Activated CD8-positive, alpha-beta memory T cell treated with anti-CD3 and anti-CD28 coated beads, Interleukin-2, amount 50 U/mL, for 48 hours (primary cell): Measurements from ENCODE around the gene EIF6.
"Not testable (repeated sequence)": the region's sequence is repeated elsewhere in the genome, so short reads cannot be mapped to it uniquely, and the experiment has no call there.

Source experiments
- DNase-seq: peaks from one replicate; pipeline ENCODE4 v3.0.0-alpha.2; 2020

EIF6 gene

DNA sequence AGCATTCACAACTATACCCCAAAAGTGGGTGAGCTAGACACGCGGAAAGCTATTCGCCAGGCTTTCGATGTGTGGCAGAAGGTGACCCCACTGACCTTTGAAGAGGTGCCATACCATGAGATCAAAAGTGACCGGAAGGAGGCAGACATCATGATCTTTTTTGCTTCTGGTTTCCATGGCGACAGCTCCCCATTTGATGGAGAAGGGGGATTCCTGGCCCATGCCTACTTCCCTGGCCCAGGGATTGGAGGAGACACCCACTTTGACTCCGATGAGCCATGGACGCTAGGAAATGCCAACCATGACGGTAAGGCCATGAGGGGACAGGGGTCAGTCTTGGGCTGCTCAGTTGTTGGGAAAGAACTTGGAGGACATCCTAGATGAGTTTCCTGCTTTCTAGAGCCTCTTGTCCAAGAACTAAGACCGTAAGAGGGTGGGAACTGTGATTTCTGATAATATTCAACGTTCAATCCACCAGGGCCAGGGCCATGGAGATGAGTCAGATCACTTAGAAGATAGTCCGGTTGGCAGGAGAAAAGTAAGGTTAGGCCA, 30.0 kb downstream of the EIF6 start:
- no peak for DNase-seq

DNA sequence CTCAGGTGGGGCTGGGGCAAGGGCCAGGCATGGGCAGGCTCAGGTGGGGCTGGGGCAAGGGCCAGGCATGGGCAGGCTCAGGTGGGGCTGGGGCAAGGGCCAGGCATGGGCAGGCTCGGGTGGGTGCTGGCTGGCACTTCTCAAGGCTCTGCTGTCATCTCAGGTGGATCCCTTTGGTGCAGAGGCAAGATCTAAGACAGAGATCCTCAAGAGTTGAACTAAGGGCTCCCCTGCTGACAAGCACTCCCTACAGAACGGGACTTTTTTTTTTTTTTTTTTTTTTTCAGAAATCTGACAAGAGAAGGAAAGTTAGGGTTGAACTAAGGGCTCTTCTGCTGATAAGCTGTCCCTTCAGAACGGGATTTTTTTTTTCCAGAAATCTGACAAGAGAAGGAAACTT, 31.6 kb downstream of the EIF6 start:
- no peak for DNase-seq

DNA sequence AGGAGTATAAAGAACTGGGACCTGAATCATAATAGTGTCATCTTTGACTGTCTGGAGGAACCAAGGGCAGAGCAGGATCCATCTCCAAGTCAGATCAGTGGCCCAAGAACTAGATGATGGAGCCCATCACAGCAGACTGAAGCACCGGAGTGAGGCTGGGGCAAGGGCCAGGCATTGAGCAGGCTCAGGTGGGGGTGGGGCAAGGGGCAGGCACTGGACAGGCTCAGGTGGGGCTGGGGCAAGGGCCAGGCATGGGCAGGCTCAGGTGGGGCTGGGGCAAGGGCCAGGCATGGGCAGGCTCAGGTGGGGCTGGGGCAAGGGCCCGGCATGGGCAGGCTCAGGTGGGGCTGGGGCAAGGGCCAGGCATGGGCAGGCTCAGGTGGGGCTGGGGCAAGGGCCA, 32.0 kb downstream of the EIF6 start:
- DNase-seq, result not testable (repeated sequence)

DNA sequence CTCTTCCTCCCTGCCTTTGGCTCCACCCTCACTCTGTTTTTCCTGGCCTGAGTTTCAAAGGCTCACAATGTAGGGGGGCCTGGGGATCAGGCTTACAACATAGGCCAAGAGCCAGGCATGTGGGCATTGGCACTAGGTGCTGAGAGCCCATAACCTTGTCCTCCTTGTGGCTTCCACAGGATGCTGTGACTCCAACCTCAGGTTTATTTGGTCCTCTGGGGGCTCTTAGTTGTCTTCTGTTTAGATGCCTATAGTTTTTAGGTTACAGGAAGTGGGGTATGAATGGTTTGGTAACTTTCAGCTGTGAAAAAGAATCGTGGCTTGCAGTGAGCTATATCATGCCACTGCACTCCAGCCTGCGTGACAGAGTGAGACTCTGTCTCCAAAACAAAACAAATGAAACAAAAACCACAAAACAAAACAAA, 32.5 kb downstream of the EIF6 start:
- no peak for DNase-seq

DNA sequence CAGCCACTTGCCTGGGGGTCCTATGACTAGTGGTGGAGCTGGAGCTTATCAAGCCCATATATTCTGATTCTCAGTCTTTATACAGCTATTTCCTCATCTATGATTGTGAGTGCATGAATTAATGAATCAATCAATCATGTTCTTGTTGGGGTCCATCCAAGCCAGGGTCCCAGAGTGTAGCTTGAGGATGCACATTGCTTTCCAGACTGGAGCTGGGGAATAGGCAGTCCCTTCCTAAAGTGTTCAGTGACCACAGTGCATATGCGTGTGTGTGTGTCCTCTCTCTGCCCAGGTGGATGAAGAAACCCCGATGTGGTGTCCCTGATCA, 33.0 kb downstream of the EIF6 start:
- no peak for DNase-seq

DNA sequence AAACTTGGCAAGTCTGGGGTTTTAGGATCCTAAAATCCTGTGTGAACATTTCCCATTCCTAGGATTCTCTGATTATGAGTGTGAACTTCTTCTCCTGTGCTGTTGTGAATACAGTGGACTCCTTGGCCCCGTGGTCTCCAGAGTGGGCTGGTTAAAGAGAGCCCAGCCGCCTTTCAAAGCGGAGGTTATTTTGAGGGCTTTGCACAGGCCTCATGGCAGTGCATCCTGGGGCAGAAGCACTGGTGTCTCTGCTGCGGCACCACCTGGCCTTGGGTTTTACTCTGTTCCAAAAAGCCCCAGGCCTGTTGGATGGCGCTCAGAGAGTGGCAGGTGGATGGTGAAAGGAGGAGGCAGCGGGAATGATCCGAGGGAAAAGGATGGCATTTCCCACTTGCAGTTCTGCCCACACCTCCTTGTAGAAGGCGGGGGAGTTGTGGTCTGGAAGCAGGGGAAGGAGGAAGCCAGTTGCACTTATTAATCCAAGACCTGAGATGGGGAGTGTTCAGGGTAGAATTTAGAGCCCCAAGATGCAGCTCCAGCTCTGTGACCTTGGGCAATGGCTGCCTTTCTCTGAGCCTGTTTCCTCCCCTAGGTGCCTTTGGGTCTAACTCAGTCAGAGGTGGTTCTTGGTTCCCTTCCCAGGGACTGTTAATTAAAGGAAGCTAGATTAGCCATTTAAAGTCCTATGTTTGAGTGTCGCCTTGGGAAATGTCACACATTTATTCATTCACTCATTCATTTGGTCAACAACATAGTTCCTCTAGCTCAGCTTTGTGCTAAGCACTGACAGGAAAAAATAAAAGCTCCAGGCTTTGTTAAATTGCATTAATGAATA, 35.7 kb downstream of the EIF6 start:
- no peak for DNase-seq

DNA sequence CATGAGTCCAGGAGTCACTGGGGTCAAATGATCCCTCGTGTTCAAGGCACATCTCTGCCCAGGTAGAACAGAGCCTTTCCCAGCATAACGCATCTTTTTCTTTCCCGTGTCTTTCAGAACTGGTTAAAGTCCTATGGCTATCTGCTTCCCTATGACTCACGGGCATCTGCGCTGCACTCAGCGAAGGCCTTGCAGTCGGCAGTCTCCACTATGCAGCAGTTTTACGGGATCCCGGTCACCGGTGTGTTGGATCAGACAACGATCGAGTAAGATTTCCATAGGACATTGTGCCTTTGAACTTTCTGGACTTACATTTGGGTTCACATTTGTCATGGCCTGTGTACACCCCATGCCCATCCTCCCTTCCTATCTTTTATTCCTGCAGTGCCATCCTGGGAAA, 37.8 kb downstream of the EIF6 start:
- no peak for DNase-seq

DNA sequence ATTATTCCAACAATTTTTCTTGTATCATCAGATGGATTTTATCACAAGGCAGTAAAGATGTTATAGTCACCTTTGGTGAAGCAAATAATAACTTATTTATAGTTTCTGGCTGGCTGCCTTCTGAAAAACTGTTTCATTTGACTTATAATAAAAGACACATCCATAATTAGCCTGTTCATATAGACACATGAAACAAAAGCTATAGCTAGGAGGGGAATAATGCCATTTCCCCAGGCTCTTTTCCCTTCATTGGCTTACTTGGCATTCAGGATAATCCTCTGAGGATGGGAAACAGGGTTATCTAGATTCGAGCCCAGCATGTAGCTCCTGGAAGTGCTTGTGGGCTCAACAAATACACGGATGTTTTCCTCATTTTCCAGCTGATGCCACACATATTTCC, 40.6 kb downstream of the EIF6 start:
- DNase-seq, result no peak

DNA sequence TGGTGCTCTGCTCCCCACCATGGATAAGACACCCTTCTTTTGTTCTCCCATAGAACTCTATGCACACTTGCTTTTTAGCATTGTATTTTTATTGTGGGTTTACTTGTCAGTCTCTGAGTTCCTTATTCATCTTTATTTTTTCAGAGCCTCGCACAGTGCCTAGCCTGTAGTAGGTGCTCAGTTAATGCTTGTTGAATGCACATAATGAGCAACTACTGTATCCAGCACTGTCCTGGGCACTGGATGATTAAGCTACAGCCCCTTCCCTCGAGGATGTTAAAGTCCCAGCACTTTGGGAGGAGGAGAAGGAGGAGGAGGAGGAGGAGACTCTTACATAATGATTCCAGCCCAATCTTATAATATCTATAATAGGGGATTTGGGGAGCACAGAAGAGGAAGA, 41.3 kb downstream of the EIF6 start:
- no peak for DNase-seq

DNA sequence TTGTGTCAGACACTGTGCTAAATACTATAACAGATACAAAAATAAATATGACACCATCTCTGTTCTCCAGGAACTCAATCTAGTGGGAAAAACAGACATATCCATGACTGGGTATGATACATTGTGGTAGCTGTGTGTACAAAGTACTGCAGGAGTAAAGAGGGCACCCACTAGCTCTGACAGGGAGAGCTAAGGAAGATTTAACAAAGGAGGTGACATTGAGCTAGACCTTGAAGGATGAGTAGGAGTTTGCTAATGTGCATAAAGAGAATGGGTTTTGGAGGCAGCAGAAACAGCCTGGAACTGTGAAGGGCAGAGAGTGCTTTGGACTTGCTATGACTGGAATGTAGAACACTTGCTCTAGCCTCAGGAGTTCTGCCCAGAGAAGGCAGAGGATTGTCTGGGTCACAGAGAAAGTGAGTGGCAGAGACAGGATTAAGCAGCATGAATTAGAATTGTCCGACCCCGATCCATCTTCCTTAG, 43.7 kb downstream of the EIF6 start:
- DNase-seq, result no peak

DNA sequence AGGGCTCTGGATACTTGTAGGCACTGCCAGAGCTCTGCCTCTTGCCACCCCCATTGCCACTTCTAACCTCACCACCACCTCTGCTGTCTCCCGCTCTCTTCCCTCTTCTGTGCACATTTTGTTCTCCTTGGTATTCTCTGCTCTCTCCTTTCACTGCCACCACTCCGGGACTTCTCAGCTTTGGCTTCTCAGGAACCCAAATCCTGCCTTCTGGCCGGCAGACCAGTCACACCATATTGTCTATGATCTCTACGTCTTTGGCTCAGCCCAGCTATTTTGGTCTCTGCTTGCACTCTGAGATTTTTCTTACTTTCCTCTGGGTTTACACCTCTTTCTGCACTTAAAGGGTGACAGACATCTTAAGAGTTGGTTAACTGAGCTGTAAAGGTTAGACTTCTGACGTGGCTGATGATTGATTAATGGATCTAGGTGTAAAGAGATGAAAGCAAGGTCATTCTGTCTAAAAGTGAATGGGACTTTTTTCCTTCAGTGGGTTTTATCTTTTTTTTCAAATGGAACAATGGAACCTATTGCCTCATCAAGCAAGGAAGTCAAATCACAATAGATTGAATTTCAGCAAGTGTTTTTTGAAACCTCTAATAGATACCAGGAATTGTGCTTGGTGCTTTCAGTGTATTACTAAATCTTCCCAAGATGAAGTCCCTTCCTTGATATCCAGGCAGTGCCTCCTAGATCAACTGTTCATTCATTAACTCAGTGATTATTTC, 44.3 kb downstream of the EIF6 start:
- DNase-seq, result no peak

DNA sequence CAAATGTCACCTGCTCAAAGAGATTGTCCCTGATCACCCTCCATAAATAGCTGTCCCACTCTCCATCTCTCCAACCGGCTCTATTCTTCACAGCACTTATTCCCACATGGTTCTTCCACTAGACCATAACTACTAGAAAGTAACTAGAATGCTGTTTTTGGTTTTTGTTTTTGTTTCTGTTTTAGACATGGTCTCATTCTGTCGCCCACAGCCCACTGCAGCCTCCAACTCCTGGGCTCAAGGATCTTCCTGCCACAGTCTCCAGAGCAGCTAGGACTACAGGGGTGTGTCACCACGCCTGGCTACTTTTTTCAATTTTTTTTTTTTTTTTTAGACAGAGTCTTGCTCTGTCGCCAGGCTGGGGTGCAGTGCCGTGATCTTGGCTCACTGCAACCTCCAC, 45.8 kb downstream of the EIF6 start:
- DNase-seq, result no peak

DNA sequence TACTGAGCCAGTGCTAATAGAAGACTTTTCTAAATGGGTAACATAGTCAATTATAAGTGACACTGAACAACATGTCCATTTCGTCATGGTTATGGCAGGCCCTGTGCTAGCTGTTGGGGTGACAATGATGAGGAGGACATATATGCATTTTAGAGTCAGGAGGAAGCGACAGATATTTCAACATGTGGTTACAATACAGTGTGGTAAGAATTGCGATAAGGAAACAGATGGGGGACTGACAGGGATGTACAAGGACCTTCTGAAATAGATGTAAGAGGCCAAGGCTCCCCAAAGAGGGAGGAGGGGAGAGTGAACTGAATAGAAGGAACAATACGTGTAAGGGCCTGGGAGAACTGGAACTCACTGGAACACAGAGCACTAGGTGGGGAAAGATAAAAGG, 46.4 kb downstream of the EIF6 start:
- DNase-seq, result peak; percentile 1

DNA sequence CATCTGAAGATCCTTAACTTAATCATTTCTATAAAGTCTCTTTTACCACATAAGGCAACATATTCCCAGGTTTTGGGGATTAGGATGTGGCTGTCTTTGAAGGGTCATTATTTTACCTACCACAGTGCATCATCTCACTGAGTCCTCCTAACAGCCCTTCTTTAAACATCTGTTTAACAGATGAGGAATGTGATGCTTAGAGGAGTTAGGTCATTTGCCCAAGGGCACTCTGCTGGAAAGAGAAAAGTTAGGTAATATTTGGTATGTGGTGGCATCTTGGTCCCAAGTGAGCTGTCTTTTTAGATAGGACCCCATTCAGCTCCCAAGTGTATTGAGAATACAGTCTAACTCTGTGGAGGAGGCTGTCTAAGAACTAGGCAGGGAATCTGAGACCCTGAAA, 47.1 kb downstream of the EIF6 start:
- DNase-seq, result no peak

DNA sequence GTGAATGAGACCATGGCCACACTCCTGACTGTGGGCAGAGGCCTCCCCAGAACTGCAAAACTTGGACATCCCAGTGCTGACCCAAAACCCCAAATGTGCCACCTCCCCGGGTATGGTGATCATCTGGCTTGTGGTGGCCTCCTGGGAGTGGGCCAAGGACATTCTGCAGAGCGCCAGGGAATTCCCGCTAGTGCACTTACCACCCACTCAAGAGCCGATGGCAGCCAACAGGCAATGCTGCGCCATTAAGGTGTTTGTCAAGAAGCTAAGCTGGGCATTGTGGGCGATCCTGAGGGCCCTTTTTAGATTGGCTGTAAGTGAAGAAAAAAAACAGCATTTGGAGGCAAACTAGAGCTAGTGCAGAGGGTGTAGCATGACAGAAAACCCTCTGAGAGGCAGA, 48.7 kb downstream of the EIF6 start:
- no peak for DNase-seq

DNA sequence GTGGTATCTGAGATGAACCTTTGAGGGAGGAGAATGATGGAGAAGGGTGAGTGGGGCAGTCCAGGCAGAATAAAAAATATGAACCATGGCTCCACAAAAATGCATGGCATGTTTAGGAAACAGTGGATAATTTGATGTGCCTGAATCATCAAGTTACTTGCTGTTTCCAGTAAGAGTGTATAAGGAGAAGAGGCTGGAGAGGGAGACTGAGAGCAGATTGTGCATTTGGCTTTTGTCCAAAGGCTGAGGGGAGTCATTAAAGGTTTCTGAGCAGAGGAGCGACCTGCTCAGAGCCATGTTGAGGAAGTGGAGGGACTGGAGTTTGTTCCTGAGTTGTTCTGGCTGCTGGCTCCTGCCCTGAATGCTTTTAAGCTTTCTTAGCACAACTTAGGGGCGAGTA, 52.0 kb downstream of the EIF6 start:
- no peak for DNase-seq
